ENCODE results near the gene CEP131. TPM values are rescaled to one million over a fixed set of nuclear protein-coding genes. Genes with fewer than 3 reads are reported as not detected.
A peak's percentile ranks its signal among the peaks of the same experiment; 100 is the strongest.

Gene CEP131
- total and polyA plus RNA-seq, 2 of the 8 experiments (the other 6 are each of a cell fraction or from before 2014, with no cell fraction given) = 5.9 to 23.2 TPM

GRCh38 chr17:81206657-81207056 lies 16.1 kb downstream of the CEP131 start:
- H3K79me1 ChIP-seq (ENCODE audit: low read depth, low read length) = peaks cover 2% of the 10 kb centered on the region; the same call in 1 of the 2 replicates
- FAIRE-seq = no peak
- no peak for TF ChIP-seq SIX5 (IDR thresholded peaks at IDR 0.05; ENCODE audit: low read depth, low read length)
- no peak for TF ChIP-seq BACH1 (IDR thresholded peaks at IDR 0.05; ENCODE audit: low read length)
- no peak for TF ChIP-seq KDM5A (IDR thresholded peaks at IDR 0.05; ENCODE audit: low read length)
- no peak for TF ChIP-seq RFX5 (IDR thresholded peaks at IDR 0.05; ENCODE audit: borderline replicate concordance, low read depth, low read length)
- TF ChIP-seq CBX5 (IDR thresholded peaks at IDR 0.05; ENCODE audit: low read depth, low read length) = no peak
- TF ChIP-seq RAD21 (IDR thresholded peaks at IDR 0.05 in 1 of 2, conservative IDR thresholded peaks at IDR 0.05 in 1 of 2; ENCODE audit: low read depth in 2 of 2, low read length in 2 of 2) = no peak
- no peak for TF ChIP-seq RXRA (IDR thresholded peaks at IDR 0.05; ENCODE audit: insufficient read depth, low read depth, low read length)
- no peak for TF ChIP-seq SAP30 (IDR thresholded peaks at IDR 0.05; ENCODE audit: insufficient read depth, insufficient replicate concordance, low read length)
- no peak for TF ChIP-seq EZH2 (IDR thresholded peaks at IDR 0.05; ENCODE audit: low read depth, low read length, severe bottlenecking)
- TF ChIP-seq CBX8 (IDR thresholded peaks at IDR 0.05; ENCODE audit: borderline replicate concordance, low read depth, low read length) = no peak
- TF ChIP-seq GABPA (IDR thresholded peaks at IDR 0.05; ENCODE audit: borderline replicate concordance, insufficient read depth, low read length) = no peak
- no peak for TF ChIP-seq CEBPB (IDR thresholded peaks at IDR 0.05; ENCODE audit: low read depth, low read length)
- TF ChIP-seq MAX (IDR thresholded peaks at IDR 0.05) = no peak

More at GRCh38 chr17:81206657-81207056, 16.1 kb downstream of the CEP131 start:
- Histone ChIP-seq H4K8ac (ENCODE audit: extremely low read depth, insufficient read depth, low read length) (peak overlapping the region; percentile 51; the same call in 1 of the 2 replicates), H2BK15ac (ENCODE audit: low read length) (no peak overlapping the region), H2BK120ac (replicated peaks; ENCODE audit: low read depth, low read length) (no peak overlapping the region), H2BK20ac (ENCODE audit: low read length) (no peak overlapping the region), H2BK12ac (ENCODE audit: low read depth, low read length) (no peak overlapping the region), H2AFZ (ENCODE audit: low read length) (no peak overlapping the region), H3K4me3 (ENCODE audit: extremely low read depth in 1 of 4, insufficient read depth in 2 of 4, low read depth in 3 of 4, low read length in 4 of 4) (no peak overlapping the region), H3K56ac (replicated peaks; ENCODE audit: insufficient read length, low read depth, low read length) (no peak overlapping the region), H3K14ac (ENCODE audit: insufficient read length) (no peak overlapping the region), H4K5ac (ENCODE audit: insufficient read length, low read depth, low read length) (no peak overlapping the region), H4K91ac (replicated peaks; ENCODE audit: insufficient read length, low read length) (no peak overlapping the region), H3K4me1 (replicated peaks in 1 of 4; ENCODE audit: control insufficient read depth in 3 of 4, insufficient read depth in 4 of 4, low read length in 3 of 4) (no peaks in the 10 kb centered on the region; a peak in 1 of 7 replicates), H3K36me3 (ENCODE audit: control insufficient read depth in 2 of 4, insufficient read depth in 4 of 4, low read length in 3 of 4) (peaks cover 0 to 3% (median 0%) of the 10 kb centered on the region in 4 experiments; a peak in 3 of 8 replicates), H2BK5ac (ENCODE audit: low read depth, low read length) (no peak overlapping the region), H4K20me1 (replicated peaks in 1 of 2; ENCODE audit: control insufficient read depth in 1 of 2, insufficient read depth in 2 of 2, low read length in 2 of 2) (peaks cover 3 to 12% of the 10 kb centered on the region in 2 experiments), H3K4me2 (ENCODE audit: insufficient read depth in 1 of 2, low read depth in 2 of 2, low read length in 2 of 2) (no peak overlapping the region), H3K27me3 (replicated peaks in 1 of 4; ENCODE audit: control insufficient read depth in 3 of 4, extremely low read depth in 1 of 4, insufficient read depth in 3 of 4, low read length in 3 of 4) (no peaks in the 10 kb centered on the region), H3K23ac (ENCODE audit: insufficient read length) (no peak overlapping the region), H3K9ac (replicated peaks in 1 of 4; ENCODE audit: extremely low read depth in 1 of 4, low read depth in 3 of 4, low read length in 3 of 4) (no peak overlapping the region), H3K79me2 (ENCODE audit: control insufficient read depth in 1 of 2, insufficient read depth in 2 of 2, low read length in 2 of 2) (no peaks in the 10 kb centered on the region), H3K9me3 (ENCODE audit: insufficient read depth in 2 of 2, low read depth in 1 of 2, low read length in 1 of 2) (no peaks in the 10 kb centered on the region), H3K27ac (ENCODE audit: low read depth, low read length) (no peak overlapping the region), H2AK5ac (ENCODE audit: low read depth, low read length) (no peak overlapping the region), H3K23me2 (ENCODE audit: low read depth, low read length) (peaks cover 3% of the 10 kb centered on the region; the same call in 1 of the 2 replicates), H3K4ac (replicated peaks; ENCODE audit: insufficient read length, low read depth, low read length) (no peak overlapping the region), H3K18ac (ENCODE audit: extremely low read depth, low read length) (no peak overlapping the region)
- DNase-seq (ENCODE audit: low read depth in 1 of 2, low spot score in 2 of 2) = no peak
- ChIA-PET CTCF (ENCODE audit: partially characterized antibody) (interaction anchor here (1.1 to 1.2 kb wide), 2 partner anchors 31 to 86 kb away, joined by 3 read pairs; no protein-coding TSS in a partner anchor), POLR2A (ENCODE audit: partially characterized antibody) (interaction anchor here (0.6 kb wide), 1 partner anchor 599 kb away, joined by 3 read pairs; no protein-coding TSS in a partner anchor)
- WGBS, 2 experiments (ENCODE audit: extremely low coverage in 1 of 2, insufficient coverage in 1 of 2, insufficient read length in 1 of 2, insufficient replicate concordance in 2 of 2, low coverage in 1 of 2, low lambda C conversion rate in 2 of 2, missing lambda C conversion rate in 1 of 2) = 91% methylated on average over 12 of the region's 12 CpGs; no CpG with 5 or more reads in 1 of the 2 experiments

All from H1 (cell line).